HG03280 (cell line): ENCODE measurements around the gene SIM2.

Source experiments
- ATAC-seq: cut with Tn5 transposase; IDR thresholded peaks from one replicate; pipeline ENCODE4 v1.9.1; 2021; ENCODE audit warnings: mild to moderate bottlenecking, moderate library complexity; ENCODE audit not compliant: unreplicated experiment

Gene SIM2

GRCh38 chr21:36791695-36792470 lies 93.0 kb downstream of the SIM2 start:
- ATAC-seq = no peak

GRCh38 chr21:36792505-36792967 lies 93.6 kb downstream of the SIM2 start:
- ATAC-seq = no peak

- no peak for ATAC-seq
Observed at GRCh38 chr21:36796070-36796469, 97.2 kb downstream of the SIM2 start.

DNA sequence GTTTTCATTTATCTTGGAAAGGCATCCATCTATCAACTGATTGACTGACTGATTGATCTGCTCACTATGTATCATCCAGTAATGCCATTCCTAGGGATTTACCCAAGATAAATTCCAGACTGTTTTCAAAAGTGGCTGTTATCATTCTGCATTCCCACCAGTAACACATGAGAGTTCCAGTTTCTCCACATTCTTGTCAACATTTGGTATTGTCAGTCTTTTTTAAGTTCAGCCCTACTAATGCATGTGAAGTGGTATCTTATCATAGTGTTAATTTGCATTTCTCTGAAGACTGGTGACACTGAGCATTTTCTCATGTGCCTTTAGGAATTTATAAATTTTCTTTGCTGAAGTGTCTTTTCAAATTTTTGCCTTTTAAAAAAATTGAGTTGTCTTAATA lies 99.6 kb downstream of the SIM2 start:
- ATAC-seq = no peak
